HG02973 (cell line): ENCODE data around the gene AOX1.
"Not testable (repeated sequence)": the region's sequence is repeated elsewhere in the genome, so short reads cannot be mapped to it uniquely, and the experiment has no call there.

Source experiments
- ATAC-seq: cut with Tn5 transposase; IDR thresholded peaks from one replicate; pipeline ENCODE4 v1.9.1; 2021; ENCODE audit warnings: moderate library complexity; ENCODE audit not compliant: unreplicated experiment

Gene AOX1

DNA sequence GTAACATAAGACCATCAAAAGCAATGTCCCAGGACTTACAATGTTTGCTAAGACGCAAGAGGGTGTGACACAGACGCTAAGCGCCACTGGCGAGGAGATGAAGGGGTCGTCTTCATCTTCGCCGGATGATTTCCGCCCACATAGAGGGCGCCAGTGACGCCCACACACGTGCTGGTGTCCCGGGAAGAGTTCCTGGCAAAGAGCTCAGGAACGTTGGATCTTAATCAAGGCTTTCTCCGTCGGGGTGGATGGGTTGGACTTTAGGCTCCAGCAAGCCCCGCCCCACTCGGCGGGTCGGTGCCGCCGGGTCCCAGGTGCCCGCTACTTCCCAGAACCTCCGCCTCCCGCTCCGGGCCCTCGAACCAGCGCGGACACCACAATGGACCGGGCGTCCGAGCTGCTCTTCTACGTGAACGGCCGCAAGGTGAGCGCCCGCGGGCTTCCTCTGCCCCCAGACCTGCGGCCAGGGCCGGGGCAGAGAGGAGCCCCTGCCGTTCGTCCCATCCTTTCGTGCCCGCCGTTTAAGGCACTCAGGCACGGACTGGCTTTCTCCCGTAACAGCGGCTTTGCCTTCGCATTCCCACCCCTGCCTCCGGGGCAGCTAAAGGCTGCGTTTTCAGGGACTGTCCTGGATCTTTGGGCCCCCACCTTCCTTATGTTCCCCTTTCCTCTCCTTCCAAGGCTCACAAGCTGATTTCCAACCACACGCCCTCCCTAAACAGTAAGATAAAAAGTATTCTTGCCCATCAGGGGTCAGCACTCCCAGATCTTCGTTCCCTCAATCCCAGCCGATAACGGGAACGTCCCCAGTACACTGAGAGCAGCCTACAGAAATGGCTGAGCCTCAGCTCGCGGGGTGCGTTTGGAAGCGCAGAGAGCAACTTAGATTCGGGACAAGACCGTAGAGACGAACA, at the start of gene AOX1:
Gene AOX1 (plus strand): TSS at position 285 of the 914 bp plus-strand sequence. CDS start 95 bp downstream, at position 380.
- ATAC-seq: peak; percentile 33

DNA sequence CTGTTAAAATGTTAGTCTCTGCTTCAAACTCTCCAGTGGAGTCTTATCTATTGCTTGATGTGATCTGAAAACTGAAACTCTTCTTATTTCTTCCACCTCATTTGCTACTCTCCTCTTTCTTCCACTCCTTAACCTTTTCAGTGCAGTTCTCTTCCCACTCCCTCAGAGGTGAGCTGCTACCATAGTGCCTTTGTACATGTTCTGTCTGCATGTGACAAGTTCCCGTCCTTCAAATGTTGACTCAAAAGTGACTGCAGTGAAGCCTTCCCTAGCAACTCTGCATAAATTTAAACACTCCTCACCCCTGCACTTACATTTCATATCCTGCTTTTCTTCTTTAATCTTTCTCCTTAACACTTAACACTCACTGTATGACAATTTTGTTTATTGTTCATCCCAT, 47.7 kb upstream of the AOX1 start:
- no peak for ATAC-seq

DNA sequence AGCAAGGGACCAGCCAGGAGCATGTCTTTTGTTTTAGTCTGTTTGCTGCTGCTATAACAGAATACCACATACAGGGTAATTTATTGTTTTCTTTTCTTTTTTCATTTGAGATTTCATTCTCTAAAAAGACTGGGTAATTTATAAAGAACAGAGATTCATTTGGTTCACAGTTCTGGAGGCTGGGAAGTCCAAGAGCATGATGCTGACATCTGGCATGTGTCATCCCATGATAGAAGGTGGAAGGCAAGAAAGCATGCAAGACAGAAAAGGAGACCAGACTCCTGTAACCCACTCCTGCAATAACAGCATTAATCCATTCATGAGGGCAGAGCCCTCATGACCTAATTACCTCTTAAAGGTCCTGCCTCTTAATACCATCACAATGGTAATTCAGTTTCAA, 45.0 kb upstream of the AOX1 start:
- ATAC-seq: no peak

DNA sequence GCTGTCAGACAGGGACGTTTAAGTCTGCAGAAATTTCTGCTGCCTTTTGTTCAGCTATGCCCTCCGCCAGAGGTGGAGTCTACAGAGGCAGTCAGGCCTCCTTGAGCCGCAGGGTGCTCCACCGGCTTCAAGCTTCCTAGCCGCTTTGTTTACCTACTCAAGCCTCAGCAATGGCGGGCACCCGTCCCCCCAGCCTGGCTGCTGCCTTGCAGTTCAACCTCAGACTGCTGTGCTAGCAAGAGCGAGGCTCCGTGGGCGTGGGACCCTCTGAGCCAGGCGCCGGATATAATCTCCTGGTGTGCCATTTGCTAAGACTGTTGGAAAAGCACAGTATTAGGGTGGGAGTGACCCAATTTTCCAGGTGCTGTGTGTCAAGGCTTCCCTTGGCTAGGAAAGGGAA, 19.2 kb upstream of the AOX1 start:
- not testable (repeated sequence) for ATAC-seq

DNA sequence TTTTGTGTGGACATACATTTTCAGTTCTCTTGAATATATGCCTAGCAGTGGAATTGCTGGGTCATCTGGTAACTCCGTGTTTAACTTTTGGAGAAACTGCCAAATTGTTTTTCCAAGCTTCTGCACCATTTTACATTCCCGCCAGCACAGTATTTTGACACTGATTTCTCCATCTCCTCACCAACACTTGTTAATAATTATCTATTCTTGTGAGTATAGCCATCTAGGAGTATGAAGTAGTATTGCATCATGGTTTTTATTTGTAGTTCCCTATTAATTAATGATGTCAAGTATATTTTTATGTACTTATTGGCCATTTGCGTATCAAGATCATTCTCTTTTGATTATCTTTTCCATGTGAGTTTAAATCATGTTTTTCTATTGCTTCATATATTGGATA, 17.9 kb upstream of the AOX1 start:
- ATAC-seq: no peak

DNA sequence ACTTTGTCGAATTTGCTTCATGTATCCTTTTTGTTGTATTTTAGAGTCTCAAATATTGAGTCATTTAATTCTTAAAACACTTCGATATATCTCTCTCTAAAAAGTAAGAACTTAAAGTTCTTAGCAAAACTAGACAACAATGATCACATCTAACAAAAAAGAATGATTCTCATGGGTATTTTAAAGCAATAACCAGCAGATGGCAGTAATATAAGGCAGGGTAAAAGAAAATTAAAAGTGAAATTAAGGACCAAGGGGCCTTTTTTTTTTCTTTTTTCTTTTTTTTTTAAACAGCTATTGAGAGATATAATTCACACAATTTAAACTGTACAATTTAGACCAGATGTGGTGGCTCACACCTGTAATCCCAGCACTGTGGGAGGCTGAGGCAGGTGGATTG, 9.9 kb upstream of the AOX1 start:
- no peak for ATAC-seq

DNA sequence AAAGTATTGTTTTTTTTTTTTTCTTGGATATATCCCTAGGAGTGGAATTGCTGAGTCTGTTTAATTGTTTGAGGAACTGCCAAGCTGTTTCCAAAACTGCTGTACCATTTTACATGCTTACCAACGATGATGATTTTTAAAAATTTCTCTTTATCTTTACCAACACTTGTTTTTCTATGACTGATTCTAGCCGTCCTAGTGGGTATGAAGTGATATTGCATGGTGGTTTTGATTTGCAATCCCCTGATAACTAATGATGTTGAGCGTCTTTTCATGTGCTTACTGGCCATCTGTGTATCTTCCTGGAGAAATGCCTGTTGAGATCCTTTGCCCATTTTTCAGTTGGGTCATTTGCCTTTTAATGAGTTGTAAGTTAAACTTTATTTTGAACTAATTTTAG, 8.8 kb upstream of the AOX1 start:
- ATAC-seq: no peak

DNA sequence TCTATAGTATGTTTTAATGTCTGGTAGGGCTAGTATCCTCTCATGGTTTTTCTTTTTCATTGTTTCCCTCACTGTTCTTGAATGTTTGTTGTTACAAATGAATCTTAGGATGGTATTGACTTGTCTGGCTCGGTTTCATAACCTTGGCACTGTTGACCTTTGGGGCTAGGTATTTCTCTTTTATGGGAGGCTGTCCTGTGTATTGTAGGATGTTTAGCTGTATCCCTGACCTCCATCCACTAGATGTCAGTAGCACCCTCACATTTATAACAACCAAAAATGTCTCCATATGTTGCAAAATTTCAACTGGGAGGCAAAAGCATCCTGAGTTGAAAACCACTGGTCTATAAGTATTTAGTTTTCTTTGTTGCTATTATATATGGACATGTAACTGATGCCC, 7.0 kb upstream of the AOX1 start:
- no peak for ATAC-seq

DNA sequence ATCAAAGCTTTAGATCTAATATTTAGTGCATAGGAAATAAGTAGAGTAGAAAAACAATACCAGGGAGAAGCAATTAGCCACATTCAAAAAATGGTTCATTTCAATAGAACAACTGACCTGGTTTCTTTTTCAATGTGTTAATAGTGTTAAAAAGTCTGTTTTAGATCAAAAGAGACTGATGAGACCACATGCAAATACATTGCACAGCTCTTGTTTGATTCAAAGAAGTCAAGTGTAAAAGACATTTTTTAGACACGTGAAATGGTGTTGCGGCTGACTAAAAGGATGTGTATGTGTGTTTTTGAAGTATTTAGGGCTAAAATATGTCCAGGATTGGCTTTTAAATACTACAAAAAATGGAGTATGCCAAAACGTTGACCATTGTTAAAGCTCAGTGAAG, 1.2 kb upstream of the AOX1 start:
- no peak for ATAC-seq

DNA sequence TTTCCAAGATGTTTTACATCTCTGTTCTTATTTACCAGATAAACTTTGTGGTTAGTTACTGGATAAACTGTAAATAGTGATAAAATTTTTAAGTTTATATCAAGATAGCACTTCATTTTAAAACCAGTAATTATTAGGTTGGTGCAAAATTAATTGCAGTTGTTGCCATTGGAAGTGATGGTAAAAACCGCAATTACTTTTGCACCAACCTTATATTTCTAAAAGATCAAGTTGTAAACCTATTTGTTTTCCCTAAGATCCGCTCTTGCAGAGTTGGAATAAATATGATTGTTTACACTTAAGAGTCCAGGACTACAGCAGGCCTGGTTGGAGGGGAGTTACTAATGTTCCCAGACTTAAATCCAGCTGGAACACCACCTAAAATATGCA, 479 bp upstream of the AOX1 start:
- ATAC-seq: no peak

DNA sequence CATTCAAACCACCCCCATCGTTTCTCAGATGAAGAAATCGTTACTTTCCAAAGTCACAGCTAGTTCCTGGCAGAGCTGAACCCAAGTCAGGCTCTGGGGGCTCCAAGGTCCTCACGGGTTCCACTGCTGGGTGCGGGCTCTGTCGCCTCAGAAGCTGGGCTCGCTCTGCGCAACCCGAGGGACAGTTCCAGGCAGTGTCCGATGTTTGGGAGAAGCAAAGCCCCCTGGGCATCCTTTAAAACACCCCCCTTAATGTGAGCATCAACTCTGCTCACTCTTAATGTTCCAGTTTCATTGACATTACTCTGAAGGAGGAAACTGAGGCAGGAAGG, 796 bp downstream of the AOX1 start:
- no peak for ATAC-seq

DNA sequence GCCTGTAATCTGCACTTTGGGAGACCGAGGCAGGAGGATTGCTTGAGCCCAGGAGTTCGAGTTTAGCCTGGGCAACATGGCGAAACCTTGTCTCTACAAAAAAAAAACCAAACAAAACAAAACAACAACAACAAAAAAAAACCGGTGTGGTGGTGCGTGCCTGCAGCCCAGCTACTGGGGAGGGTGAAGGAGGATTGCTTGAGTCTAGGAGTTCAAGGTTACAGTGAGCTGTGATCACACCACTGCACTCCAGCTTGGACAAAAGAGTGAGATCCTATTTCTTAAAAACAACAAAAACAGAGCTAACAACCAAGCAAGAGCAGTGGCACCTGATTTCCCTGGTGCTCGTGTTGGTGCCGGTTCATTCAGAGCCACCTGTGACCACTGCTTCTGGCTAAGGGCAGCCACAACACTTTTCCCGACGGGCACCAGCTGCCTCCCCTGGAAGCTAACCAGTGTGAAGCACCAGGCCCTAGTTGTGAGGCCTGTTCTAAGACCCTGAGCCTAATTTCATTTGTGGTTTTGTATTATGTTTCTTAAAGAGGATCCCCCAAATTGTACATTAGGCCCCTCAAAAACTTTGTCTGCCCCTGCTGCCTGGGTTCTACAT, 1.3 kb downstream of the AOX1 start:
- ATAC-seq: no peak

DNA sequence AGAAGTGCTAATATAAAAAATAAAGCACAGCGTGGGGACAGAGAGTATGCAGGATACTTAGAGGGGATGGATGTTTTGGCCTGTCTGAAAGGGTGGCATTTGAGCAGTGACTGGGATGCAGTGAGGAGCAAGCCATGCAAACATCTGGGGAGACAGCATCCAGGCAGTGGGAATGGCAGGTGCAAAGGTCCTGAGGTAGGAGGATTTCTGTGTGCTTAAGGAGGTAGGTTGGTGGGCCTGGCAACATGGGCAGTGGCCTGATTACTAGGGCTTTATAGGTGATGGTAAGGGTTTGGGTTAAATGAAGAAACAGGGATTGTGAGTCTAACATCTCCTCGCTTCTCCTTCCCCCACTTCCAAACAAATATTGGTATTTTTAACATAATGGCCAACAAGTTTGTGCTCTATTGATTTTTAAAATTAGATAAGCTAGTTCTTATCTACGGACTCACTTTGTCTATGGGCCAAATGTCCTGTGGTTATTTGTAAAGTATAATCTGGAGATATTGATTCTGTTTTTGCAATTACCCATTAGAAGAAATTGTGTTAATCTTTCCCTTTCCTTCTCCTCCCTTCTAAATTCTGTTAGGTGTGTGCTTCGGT, 2.4 kb downstream of the AOX1 start:
- no peak for ATAC-seq

DNA sequence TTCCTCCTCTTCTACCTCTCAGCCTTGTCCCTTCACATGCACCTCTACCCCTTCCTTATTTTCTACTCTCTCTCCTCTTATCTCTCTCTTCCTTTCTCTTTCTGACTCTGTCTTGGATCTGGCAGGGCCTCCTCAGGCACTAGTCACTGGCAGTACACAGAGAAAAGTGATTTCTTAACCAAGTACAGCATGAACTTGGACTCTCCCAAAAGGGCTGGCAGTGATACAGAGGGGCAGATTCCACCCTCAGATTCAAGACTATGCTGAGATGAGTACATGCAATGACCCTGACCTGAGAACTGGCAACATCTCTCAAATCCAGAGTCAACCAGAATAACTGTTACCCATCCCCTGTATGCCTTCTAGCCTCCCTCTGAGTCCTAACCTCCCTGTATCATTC, 4.3 kb downstream of the AOX1 start:
- ATAC-seq: no peak

DNA sequence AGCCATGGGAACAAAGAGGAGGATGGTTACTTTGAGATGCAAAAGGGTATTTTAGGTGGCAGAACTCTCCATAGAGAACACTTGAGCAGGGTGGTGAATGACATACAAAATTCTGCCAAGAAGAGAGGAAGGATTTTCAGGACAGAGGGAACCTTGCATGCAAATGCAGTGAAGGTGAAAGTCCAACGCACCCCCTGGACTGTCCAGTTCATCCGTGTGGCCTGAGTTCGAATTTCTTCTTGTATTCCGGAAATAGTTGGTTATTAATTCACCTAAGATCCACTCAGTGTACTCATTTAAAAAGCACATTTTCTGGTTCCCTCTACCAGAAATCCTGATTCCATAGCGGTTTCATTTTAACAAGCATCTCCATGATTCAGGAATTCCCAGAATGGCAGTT, 5.5 kb downstream of the AOX1 start:
- no peak for ATAC-seq

DNA sequence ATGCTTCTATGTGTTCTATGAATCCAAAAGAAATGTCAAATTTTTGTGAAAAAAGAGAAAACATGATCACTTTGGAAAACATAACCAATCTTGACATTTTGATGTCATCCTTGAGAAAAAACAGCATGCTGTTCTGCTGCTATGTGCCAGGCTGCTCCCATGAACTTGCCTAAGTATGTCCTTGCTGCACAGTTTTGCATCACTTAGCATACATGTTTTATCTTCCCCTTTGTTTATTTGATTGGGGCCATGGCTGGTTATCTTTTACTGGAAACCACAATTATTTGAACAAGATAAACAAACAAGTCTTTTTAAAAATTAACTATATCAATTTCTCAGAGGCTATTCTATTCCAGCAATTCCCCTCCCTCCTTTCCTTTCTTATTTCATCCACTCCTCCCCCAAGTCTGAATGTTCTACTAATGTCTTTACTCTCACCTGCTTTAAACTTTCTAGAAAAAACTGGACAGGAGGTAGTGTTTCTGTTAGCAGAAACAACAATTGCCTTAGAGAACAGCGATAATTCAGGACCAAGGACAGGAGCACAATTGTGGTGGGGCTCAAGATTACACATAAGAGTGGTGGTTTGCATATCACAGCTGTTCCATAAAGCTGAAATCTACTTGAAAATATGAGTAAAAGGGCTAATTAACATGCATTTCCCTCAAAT, 6.7 kb downstream of the AOX1 start:
- ATAC-seq: no peak

DNA sequence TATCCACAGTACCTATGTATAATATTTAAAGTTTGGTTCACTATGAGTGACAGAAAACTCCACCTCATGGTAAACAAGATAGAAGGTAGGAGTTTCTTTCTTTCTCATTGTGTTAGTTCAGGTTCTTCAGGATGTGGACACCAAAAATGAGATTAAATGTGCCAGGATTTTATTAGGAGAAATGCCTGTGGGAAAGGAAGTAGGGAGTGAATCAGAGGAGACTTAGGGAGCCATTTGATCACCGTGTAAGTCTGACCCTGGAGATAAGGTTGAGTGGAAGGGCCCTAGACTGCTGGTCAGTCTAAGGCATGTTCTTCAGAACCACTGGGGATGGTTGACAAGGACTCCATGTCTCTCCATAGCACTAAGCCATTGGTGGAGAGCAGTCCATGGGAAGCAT, 8.1 kb downstream of the AOX1 start:
- no peak for ATAC-seq

DNA sequence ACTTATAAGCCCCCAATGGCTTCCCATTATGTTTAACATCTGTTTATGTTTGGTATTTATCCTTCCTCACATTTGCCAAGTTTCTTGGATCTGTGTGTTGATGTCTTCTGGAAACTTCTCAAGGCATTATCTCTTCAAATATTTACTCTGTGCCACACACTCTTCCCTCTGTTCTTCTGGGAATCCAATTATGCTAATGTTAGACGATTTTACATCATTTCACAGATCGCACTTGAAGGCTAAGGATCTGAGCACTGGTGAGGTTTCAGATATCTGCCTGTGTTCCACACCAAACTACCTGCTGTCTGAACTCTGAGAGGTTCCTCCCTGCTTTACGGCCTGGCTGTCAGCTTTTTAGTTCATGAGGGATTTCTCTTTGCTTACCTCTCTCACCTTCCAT, 10.1 kb downstream of the AOX1 start:
- ATAC-seq: no peak

DNA sequence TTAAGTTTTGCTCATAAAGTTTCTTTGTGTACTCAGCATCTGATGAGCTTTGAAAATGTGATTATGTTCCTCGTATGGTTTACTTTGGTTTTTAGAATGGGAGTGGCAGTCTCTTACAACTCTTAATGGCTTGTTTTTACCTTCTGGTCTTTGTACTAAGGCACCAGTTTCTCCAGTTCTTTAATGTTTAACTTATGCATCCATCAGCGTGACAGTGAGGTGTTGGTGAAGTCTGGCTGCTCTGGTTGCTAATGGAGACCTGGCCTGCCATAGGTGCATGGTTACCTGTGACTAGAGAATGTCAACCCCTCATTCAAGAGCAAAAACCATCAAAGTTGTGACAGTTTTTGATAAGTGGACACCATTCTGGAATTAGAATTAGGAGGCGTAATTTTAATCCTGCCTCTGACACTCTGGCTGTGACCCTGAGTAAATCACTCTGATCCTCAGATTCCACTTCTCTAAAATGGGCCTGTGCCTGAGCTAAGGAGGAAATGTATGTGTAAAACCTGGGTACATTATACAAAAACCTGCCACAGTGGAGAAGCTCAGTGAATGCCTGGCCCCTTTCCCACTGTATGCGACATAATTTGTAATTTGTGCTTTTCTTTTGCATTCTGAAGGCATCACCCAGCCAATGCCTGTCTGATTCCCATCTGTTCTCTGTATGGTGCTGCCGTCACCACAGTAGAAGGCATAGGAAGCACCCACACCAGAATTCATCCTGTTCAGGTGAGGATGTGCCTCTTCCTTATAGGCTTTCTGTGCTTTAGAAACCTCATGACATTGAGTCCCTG, 11.2 kb downstream of the AOX1 start:
- no peak for ATAC-seq

DNA sequence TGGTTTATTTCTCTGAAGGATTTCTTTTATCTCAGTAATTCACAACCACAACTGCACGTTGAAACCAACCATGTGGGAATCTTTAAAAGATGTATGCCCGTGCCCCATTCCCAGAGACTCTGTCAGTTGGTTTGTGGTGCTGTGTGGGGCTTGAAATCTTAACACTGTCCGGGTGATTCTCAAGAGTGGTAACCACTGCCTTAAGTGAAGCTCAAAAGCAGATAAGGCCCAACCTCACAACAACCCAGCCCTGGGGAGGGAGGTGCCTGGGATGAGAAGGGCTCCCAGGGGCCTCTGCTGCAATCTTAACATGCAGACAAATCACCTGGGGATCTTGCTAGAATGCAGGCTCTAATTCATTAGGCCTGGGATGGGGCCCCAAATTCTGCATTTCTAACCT, 13.4 kb downstream of the AOX1 start:
- ATAC-seq: no peak
